Activated effector memory CD4-positive, alpha-beta T cell treated with anti-CD3 and anti-CD28 coated beads, Interleukin-2, amount 50 U/mL, for 16 hours (primary cell): ENCODE data around the gene LARP4B.
A peak's percentile ranks its signal among the peaks of the same experiment; 100 is the strongest.

Source experiments
- DNase-seq: peaks from one replicate; pipeline ENCODE4 v3.0.0-alpha.2; 2020

The LARP4B gene

DNA sequence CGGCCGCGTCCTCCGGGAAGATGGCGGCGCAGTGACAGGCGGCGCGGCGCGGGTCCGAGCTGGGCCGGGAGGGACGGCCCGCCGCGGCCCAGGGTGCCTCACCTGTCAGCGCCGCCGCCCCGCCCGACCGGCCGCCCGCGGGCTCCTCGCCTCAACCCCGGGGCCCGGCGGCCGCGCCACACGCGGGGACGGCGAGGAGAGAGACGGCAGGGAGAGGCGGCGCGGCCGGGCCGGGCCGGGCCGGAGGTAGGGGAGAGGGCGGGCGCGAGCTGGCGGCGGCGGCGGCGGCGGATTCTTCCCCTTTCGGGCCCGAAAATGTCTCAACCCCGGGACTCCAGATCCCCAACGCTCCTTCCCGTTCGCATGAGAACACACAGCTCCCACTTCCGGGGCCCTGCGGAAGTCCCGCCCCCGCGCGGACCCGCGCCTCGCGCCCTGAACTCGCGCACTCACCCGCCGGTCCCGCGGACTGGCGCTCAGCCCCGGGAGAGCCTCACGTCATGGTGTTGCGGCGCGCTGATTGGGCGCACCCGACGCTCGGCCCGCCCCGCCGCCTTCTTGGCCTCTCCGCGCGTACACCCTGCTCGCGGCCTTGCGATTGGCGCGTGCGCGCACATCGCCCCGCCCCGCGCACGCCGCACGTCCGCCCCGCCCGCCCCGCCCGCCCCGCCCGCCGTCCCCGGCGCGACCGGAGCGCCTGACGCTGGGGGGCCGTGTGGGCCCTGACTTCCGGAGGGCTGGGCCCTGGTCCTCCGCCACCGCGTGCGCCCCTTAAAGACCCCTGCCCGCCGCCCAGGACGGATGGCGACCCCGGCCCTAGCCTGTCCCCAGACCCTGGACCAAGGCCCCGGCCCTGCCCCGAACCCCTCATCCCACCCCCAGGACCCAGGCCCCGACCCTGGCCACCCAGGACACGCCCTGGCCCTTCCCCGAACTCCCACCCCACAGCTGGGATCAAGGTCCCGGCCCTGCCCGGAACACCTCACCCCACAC is at the start of gene LARP4B:
Gene LARP4B (minus strand): TSS at position 380 of the 993 bp plus-strand sequence. CDS start 45,984 bp downstream, outside the sequence.
- peak; percentile 99 for DNase-seq

DNA sequence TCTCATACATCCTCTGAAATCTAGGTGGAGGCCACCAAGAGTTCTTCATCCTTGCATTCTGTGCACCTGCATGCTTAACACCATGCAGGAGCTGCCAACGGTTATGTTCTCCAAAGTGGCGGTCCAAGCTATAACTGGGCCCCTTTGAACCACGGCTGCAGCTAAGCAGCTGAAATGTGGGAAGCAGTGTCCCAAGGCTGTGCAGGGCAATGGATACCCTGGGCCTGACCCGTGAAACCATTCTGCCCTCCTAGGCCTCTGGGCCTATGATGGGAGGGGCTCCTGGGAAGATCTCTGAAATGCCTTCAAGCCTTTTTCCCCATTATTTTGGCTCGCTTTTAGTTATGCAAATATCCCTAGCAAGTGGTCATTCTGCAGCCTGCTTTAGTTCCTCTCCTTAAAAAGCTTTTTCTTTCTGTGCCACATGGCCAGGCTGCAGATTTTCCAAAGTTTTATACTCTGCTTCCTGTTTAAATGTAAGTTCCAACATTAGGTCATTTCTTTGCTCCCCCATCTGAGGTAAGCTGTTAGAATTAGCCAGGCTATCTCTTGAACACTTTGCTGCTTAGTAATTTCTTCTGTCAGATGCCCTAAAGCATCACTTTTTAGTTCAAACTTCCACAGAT is 49.1 kb upstream of the LARP4B start:
- peak; percentile 43 for DNase-seq

DNA sequence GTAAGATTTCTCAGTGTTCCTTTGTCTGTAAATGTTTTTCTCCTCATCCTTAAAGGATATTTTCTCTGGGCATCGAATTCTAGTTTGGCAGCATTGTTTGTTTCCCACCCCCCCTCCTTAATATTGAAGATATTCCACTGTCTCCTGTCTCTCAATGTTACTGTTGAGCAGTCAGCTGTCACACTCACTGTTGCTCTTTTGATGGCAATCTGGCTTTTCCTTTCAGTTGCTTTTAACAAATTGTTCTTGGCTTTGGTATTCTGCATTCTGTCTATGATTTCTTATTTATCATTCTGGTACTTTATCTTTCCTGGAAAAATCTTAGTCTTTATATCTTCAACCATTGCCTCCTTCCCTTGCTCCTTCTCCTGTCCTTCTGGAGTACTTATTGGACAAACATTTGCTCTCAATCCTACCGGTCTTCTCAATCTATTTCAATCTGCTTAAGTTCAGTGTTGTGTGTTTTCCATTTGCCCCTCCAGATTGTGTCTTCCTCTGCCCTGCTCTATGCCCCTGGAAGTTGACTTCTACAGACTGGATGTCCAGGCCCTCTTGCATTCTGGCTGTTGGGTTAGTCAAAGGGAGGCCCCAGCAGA is 47.4 kb upstream of the LARP4B start:
- DNase-seq, result no peak

DNA sequence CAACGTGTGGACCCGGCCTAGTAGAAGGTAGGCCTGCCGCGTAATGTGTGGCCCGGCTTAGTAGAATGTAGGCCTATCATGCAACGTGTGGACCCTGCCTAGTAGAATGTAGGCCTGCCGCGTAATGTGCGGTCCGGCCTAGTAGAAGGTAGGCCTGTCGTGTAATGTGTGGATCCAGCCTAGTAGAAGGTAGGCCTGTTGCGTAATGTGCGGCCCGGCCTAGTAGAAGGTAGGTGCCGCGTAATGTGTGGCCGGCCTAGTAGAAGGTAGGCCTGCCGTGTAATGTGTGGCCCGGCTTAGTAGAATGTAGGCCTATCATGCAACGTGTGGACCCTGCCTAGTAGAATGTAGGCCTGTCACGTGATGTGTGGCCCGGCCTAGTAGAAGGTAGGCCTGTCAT is 44.8 kb upstream of the LARP4B start:
- DNase-seq, result peak; percentile 19

DNA sequence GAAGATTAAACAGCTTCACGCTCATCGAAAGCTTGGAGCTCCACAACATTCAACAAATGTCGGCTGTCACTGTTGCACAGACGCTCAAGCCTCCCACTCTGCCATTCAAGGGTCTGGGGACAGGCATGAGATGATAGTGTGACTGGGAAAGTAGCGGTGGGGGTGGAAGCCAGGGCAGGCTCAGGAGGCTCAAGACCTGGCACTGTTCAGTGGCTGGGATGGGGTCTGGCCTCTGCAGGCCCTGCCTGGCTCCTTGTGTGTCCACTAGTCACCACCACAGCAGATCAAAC is 43.2 kb upstream of the LARP4B start:
- peak; percentile 3 for DNase-seq

DNA sequence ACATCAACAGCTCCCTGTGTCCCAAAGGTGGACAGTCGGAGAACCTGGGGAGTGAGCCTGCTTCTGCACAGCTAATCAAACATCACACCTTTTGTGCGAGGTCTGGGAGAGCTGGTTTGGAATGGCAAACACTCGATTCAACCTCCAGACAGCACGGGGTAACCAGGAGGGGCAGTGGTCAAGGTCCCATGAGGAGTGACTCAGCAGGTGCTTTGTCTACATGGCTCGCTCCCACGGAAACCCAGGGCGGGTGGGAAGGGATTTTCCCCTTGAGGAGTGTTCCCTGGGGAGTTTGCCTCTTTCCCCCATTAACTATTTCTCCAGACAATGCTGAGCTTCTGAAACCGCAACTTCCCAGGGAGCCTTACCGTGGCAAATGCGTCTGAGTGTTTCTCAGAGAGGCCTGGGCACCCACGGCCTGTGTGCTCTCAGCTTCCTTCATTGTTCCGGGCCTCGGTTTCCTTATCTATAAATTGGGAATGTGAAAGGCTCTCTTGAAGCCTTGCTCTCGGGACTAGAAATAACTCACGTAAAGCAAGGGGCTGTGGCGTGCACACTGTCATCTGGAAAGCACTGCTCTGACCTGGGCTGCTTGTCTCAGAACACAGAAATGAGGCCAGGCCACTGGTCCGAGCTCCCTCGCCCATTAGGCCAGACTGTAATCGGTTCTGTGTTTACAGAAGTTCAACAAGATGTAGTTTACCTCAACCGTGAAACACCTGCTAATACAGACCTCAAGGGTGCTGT is 42.7 kb upstream of the LARP4B start:
- DNase-seq, result peak; percentile 34

DNA sequence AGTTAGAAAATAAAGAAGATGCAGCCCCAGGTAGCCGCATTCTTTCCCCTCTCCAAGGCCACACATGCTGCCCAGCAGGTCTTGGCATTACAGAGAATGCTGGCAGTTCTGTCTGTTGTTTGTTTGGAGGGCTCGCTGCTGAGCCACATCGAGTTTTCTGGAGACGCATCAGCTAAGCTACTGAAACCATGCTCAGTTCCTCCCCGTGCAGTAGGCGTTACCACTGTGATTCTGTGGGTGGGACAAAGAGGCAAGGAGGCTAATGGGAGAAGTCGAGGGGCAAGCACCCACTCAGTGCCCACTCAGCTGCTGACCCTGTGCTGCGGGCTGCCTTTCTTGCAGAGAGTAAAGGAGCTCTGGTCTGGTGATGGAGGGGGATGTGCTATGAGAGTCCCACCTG is 41.3 kb upstream of the LARP4B start:
- peak; percentile 24 for DNase-seq

DNA sequence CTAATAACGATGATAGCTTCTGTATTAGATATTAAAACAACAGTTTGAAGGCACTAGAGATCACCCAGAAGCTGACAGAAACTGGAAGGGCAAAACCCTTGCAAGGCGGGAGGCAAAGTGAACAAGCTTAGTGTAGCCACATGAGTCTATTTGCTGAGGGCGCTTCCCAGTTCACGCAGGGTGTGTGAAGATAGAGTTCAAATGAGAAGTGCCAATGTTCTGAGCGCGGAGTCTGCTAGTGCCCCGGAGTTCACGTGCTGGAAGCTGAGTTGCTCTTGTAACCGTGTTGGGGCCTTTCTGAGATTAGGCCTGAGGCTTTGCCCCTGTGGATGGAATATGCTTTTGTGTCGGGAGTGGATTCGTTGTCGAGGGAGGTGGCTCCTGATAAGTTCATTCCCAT is 40.1 kb upstream of the LARP4B start:
- DNase-seq, result peak; percentile 16

DNA sequence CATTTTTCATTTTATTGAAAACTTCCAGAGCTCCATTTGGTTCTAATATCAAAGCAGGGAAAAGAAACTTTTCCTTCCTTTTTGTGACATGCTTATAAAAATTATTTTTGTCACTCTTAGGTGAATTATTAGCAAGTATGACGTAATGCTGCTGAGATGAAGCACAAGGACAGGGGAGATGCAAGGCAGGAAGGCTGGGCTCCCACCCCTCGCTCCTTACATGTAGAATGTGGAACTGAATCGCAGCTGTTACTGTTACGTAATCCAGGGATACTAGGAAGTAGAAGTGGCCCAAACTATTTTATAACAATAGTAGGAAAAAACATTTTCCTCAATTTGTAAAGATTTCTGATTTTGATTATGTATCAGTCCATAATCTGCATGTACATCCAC is 39.6 kb upstream of the LARP4B start:
- DNase-seq, result no peak

DNA sequence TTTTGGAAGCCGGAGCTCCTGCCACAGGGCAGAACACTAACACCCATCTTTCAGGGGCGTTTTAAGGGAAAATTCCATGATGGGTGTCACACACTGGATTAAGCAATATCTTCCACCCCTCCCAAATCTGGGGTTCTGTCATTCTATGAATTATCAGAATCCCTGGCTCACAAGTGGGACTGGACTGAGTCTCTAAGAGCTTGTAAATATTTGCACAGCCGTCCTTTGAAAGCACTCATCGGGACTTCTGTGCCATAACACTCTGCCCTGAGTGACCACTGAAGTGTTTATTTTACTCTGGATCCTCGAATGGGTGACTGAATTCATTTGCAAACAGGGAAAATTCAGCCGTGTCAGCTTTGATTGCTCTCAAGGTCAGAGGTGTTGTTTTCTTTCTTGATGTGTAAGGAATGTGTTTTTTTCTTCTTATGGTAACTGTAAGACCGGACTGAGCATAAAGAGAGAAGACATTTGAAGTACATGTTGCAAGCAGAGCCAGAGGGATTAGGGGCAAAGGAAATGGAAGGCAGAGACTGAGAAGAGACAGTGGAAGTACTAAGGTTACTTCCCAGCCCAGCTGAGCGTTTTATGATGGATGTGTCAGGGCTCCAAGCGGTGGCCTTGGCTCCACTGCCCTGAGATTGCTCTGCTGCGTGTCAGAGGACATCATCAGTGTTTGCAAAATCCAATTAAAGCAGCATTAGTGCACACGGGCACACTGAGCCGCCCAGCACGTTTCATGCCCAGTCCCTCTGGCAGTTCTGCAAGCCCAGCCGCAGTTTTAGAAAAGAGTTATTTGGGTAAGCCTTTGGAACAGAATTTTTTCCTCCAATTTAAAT is 39.0 kb upstream of the LARP4B start:
- peak; percentile 19 for DNase-seq

DNA sequence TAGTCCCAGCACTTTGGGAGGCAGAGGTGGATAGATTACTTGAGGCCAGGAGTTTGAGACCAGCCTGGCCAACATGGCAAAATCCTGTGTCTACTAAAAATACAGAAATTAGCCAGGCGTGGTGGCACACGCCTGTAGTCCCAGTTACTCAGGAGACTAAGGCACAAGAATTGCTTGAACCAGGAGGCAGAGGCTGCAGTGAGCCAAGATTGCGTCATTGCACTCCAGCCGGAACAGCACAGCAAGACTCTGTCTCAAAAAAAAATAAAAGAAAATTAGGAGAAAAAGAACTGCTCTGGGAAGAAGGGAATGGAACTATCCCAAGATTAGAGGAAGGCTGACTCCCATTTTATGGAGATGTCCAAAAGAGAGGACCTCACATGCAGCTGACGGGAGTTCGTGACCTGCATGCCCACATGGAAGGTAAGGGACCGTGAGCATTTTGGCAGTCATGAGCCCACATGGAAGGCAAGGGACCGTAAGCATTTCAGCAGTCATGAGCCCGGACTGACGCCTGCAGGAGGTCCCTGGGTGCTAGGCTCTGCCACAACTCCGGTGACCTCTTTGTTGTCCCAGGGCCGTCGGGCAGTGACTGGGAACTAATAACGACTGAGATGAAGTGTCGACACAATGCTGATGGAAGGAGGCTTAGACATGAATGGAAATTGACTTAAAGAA is 38.1 kb upstream of the LARP4B start:
- peak; percentile 49 for DNase-seq

DNA sequence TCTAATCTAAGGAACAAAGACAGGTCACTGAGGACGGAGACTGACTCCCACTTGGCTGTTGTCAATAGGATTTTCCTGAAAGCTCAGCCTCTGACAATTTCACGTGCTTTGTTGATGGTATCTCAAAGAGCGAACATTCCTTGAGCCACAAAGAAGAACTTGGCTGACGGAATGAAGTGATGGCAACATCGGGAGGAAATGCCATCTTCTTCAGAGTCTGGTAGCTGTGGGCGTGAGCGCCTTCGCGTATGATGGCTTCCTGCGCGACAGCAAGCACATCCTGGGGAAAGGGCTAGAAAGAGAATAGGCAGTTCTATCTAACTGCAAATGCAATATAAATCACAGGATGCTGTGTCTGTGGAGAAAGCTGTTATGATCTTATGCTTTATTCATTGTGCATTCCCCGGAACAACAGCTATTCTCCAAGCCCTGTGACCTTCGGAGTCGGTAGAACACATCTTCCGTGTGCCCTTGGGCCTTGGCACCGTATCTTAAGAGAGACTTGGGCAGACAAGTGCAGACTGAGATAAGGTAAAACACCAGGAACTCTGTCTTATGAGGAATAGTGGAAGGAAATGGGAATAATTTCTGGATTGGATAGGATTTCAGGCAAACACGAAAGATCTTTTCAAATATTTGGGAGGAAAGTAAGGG is 37.2 kb upstream of the LARP4B start:
- DNase-seq, result peak; percentile 2

DNA sequence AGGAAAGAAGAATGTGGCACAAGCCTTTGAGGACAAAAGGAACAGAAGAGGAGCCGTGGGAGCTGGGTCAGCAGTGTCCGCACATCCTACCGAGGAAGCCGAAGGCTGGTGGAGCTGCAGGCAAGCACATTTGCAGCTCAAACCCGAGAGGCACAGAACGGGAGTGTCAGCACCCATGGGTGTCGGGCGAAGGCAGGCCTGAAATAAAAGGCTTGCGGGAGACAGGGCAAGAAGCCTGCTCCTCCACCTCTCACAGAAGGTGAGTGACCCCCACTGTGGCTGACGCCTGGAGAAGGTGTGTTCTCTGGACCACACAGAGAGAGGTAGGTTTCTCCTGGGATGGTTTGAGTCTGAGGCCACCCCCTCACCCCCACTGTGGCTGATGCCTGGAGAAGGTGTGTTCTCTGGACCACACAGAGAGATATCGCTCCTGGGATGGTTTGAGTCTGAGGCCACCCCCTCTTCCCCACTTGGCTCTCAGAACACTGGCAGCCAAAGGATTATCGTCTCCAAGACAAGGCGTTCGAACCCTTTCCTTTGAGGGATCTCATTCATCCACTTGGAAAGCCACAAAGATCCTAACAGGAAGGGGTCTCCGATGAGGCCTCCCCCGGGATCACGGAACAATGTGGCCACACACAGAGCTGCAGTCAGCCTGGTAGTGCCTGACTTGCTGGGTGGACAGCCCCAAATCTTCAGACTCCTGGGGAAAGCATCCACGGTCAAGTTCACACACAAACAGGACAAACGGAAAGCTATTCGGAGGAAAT is 35.1 kb upstream of the LARP4B start:
- peak; percentile 55 for DNase-seq

DNA sequence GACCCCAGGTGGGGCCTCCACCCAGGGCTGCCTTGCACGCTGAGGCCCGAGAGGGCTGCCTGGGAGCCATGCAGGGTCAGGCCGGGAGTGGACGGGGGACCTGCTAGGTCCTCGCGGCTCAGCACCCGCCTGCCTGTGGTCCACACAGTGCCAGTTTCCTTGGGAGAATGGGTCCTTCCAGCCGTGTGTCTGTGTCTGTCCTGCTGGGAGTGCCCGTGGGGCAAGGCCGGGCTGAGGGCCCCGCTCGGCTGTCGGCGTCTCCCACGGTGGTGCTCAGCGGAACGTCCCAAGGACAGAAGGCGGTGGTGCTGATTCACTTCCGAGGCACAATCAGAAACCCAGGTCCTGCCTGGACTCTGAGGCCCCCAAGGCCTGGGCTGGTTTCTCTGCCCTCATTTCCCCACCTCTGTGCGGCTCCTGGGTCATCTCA is 33.5 kb upstream of the LARP4B start:
- peak; percentile 49 for DNase-seq

DNA sequence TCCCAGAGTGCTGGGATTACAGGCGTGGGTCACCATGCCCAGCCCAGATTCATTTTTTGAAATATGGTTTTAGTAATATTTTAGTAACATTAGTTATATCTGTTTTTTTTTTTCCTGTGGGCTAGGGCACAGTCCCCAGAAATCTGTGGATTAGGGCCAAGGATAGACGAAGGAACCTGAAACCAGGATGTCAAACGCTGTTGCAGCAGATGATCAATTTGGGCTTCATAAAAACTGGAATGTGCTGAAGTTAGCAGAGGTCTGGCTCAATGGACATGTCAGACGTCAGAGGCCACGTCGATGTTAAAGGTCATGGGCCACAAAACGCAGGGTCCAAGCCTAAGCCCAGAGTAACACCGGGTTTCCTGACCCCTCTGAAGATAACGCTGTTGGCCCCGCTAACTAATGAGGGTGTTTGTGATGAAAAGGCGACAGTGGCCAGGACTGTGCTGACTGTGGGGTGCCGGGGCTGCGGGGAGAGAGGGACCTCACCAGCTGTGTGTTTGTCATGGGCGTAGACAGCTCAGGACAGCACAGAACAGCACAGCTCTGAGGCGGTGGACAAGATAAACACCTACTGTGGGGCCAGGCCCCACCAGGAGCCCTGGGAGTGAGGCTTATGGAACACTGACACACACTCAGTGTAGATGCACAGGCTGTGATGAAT is 32.9 kb upstream of the LARP4B start:
- peak; percentile 21 for DNase-seq

DNA sequence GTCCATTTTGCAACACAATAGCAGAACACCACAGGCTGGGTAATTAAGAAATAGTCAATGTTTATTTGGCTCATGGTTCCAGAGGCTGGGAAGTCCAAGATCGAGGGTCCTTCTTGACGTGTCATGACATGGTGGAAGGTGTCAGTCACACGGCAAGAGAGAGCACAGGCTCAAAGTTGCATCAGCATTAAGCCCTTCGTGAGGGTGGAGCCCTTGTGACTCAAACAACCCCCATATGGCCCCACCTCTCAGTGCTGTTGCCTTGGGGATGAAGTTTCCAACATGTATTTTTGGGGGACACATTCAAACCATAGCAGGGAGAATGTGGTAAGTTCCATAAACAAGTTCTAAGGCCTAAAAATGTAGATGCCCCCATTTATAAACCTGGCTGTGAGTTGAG is 32.1 kb upstream of the LARP4B start:
- DNase-seq, result peak; percentile 8

DNA sequence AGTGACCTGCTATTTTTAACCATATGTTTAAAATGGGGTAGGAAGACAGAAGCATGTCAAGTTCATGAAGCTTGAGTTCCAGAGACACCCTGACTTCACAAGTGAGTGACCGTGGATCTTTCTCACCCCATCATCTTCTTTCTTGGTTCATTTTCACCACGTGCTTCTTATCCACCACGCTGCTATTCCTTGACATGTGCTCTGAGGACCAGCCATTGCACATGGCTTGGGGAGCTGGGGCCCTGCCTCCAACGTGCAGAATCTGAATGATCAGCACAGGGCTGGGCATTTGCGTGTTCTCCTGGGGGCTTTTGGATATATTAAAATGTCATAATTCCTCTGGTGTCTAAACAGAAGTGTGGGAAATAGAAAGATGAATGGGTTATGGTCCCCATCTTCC is 31.7 kb upstream of the LARP4B start:
- peak; percentile 30 for DNase-seq

DNA sequence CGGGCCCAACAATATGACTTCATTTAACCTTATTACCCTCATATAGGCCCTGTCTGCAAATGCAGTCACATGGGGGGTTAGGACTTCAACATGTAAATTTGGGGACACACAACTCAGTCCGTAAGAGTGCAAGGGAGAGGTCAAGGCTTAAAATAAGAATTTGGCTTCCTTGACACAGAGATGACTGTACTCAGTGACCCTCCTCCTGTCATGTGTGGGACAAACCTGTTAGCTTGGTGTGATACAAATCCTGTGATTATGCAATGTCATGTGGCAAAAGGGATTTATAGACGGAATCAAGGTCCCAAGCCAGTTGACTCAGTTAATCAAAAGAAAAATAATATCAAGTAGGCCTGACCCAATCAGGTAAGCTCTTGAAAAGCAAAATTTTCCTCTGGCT is 30.8 kb upstream of the LARP4B start:
- DNase-seq, result peak; percentile 1

DNA sequence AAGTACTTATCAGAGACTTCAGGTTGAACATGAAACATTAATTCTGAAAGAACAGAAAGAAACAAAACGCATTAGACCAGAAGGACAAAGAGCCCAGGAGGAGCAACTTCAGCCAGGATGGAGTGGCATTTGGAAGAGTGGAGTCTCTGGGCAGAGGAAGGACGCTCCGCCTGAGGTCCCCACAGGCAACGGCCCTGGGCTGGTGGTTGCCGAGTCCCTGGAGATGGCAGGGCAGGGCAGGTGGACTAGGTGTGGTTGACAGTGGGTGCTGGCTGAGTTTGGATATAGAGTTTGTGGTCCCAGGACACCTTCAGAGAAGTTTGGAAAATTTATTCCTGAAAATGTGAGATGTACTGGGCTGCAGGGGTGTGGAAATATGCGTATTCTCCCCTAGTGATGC is 27.4 kb upstream of the LARP4B start:
- peak; percentile 4 for DNase-seq

DNA sequence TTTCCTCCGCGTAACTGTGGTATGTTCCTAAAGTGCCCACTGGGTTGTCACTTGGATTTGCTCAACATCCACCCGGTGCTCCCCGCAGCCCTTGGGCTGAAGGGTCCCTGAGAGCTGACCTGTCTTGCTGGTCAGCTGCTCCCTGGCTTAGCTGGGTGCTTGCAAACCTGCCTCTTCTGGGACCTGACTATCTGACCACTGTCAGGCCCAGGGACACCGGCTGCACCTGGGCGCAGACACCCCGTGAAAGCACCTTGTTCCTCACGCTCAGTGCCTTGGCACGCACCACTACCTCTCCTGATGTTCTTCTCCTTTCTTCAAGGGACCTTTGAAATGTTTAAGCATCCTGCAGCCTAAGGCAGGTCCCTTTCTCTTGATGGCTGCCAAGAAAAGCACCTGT is 26.6 kb upstream of the LARP4B start:
- DNase-seq, result no peak
